GM19468 (cell line): Measurements from ENCODE around the gene RPL36.

Experiments used
- ATAC-seq: cut with Tn5 transposase; IDR thresholded peaks from one replicate; pipeline ENCODE4 v1.9.1; 2021; ENCODE audit warnings: mild to moderate bottlenecking, moderate library complexity, moderate number of reproducible peaks; ENCODE audit not compliant: unreplicated experiment; ENCODE audit errors: extremely low read depth

The RPL36 gene

GRCh38 chr19:5690125-5690954 lies at the start of gene RPL36:
TSS of gene RPL36 (plus strand) at chr19:5690295. CDS start at chr19:5690508, 213 bp downstream.
- ATAC-seq: peak; percentile 46

DNA sequence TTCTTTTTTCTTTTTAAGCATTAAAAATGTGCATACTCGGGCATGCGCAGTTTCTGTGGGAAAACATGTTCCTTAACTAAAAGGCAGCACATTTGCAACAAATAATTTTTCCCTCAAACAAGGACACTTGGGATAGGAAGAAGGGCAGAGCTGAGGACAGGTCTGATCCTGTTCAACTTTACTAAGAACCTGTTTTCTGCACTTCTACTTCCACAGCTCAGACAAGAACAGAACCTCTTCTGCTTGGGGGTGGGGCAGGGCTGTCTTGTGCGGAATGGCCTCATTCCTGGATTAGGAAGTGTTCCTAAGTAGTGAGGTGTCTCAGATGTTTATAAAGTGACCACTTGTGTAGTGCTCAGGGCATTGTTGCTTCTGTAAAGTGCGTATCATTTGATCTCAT lies 48.9 kb upstream of the RPL36 start:
- no peak for ATAC-seq

DNA sequence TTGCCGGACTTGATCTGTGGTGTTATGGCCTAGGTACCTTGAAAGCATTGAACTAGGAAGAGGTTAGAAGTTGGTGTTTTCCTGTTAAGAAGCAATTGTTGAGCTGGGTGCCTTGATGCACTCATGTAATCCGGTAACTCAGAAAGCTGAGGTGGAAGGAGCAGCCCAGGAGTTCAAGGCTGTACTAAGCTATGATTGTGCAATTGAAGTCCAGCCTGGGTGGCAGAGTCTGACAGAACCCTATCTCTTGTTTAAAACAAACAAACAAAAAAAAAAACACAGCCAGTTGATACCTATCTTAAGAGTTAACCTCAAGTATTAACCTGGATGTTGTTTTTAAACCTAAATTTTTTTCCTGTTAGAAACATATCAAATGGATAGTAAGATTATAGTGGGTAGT lies 47.9 kb upstream of the RPL36 start:
- ATAC-seq: no peak

- no peak for ATAC-seq
These were observed 47.0 kb upstream of the RPL36 start for GRCh38 chr19:5643060-5643459.

DNA sequence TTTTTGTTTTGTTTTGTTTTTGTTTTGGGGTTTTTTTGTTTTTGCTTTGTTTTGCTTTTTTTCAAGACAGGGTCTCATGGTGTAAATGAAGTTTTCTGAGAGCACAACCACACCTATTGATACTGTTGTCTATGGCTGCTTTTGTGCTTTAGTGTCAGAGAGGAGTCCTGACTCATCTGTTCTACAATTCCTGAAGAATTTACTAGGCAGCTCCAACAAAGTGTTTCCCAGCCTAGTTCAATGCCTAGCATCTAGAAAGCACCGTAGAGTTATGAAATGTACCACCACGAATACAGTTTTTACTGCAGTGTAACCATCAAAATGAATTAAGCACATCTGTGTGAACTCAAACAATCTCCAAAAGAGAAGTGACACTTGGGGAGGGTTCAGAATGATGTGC lies 46.1 kb upstream of the RPL36 start:
- ATAC-seq: no peak

DNA sequence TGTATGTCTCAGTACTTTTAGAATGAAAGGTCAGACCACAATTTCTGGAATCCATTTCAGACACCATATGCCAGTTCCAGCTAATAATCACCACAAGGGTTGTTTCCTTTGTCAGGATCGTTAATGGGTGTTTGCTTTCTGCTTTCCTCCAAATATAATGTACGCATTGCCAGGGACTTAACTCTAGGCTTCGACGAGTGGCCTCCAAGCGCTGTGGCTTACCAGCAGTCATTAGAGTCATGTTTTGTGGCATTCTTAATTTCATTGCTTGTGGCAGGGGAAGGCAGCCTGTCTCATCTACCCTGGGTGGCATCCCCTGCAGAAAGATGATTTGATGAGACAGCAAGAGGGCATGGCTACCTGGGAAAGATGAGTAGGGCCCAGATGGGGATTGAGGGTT lies 44.7 kb upstream of the RPL36 start:
- ATAC-seq: no peak

DNA sequence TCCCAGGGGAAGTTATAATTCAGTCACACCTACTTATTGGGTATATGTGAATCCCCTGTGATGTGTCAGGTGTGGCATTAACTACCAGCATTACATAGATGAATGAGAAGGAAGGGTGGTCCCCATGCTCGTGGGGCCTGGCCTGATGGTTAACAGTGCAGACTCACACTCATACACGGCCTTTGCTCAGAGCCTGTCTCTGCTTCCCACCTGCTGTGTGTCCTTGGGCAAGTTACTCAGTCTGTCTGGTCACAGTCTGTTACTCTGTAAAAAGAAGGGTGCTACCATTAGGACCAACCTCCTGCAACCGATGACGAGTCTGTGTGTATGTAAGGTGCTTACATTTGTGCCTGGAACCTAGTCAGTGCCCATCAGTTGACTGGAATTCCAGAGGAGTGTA lies 43.4 kb upstream of the RPL36 start:
- ATAC-seq: no peak

DNA sequence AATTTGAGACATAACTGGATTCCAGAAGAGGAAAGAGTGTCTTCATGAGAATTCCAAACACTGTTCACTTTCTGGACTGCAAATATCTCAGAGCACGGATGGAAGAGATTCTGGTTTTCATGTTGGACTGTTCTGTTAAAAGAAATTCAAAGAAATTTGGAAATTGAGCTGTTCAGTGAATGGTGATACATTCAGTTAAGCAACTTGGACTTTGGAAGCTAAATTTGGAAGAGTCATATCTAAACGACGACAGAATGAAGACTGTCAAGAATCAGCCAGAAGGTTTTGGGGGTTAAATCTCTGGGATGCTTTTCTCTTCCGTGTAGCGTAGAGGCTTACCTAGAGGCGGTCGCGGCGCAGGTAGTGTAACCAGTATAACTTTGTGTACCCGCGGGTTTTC lies 41.6 kb upstream of the RPL36 start:
- no peak for ATAC-seq

GRCh38 chr19:5651361-5651760 lies 38.7 kb upstream of the RPL36 start:
- ATAC-seq: no peak

DNA sequence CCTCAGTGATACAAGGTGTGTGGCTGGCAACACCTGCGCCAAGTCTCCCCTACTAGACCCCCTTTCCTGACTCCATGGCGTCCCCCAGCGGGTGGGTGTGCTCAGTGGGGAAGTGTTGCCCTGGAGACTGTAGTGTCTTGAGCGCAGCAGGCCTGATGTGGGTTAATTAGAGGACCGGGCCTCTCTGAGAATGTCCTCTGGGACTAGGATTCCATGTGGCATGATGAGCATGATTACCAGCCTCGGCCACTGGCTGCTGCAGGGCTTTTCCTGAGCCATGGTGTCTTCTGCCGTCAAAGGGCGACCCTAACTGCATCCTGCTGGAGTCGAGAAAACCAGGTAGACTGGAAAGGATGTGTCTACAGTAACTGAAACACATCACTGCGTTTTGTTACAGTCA lies 37.8 kb upstream of the RPL36 start:
- ATAC-seq: no peak

DNA sequence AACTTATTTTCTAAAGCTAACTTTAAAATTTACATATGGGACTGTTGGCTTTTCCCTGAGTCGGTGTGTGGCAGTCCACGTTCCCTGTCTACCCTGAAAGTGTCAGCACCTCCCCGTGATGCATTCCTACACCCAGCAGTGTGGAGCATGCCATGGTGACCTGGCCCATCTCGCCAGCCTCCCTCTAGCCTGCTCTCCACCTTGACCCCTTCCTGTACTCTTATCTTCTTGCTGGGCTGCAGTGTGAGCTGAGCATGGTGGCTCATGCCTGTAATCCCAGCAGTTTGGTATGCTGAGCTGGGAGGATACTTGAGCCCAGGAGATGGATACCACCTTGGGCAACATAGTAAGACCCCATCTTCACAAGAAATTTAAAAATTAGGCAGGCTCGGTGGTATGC lies 35.2 kb upstream of the RPL36 start:
- no peak for ATAC-seq

DNA sequence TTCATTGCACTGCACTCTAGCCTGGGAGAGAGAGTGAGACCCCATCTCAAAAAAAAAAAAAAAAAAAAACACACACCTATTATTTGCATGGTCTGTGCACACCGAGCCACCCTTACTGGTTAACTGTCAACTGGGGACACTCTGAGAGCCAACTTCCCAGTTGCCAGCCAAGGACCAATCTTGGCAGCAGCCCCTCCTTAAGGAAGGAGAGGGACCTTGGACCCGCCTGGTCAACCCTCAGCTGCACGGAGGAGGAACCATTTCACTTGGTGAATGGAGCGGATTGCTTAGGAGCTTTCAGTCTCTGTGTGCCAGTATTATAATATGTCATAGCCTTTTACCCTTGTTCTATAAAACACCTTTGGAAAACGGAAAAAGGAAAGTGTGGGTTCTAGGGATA lies 34.7 kb upstream of the RPL36 start:
- ATAC-seq: no peak

GRCh38 chr19:5661483-5661882 lies 28.6 kb upstream of the RPL36 start:
- ATAC-seq: no peak

GRCh38 chr19:5663904-5664303 lies 26.2 kb upstream of the RPL36 start:
- no peak for ATAC-seq

GRCh38 chr19:5664515-5664914 lies 25.6 kb upstream of the RPL36 start:
- no peak for ATAC-seq

- no peak for ATAC-seq
These were observed 24.1 kb upstream of the RPL36 start for GRCh38 chr19:5665781-5666513.

- no peak for ATAC-seq
These were observed 23.0 kb upstream of the RPL36 start for GRCh38 chr19:5666921-5667610.

GRCh38 chr19:5667751-5668271 lies 22.3 kb upstream of the RPL36 start:
- no peak for ATAC-seq

DNA sequence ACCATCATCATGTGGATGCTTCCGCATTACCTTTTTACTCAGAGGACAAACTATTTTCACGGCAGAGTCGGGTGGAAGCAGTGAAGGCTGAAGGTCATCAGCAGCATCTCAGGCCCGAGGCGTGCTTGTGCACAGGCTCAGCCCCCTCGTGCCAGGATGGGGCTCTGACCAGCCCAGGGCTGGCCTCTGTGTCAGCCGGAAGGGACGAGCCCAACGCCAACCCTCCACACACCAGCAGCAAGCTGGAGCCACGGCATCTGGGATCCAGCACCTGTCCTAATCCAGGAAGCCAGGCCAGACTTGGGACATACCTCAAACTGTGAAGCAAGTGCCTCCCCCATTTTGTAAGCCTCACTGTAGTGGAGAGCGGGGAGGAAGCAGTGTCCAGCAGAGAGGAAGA lies 20.9 kb upstream of the RPL36 start:
- no peak for ATAC-seq

DNA sequence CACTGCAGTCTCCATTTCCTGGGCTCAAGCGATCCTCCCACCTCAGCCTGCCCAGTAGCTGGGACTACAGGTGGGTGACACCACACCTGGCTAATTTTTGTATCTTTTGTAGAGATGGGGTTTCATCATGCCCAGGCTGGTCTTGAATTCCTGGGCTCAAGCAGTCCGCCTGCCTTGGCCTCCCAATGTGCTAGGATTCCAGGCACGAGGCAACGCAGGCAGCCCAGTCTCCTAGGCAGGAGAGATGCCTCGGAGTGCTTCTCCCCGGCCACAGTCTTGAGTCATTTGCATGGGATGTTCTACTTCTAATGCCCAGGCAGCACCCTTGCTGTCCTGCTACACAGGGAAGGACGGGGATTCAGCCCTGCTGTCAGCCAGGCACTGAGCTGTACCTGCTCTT lies 18.5 kb upstream of the RPL36 start:
- ATAC-seq: no peak
